Trophoblast cell (in vitro differentiated cells and primary cell): ENCODE results near the gene CLCN7.
A peak's percentile ranks its signal among the peaks of the same experiment; 100 is the strongest.

Source experiments
- DNase-seq, 2 donors: peaks; one replicate each; pipeline ENCODE4 v3.0.0-alpha.2; 2016
- H2AFZ ChIP-seq: 2 replicates; pipeline ENCODE4 v1.6.1; 2013; ENCODE audit warnings: low read length, moderate library complexity, mild to moderate bottlenecking; ENCODE audit not compliant: insufficient read depth, poor library complexity
- H2AK5ac ChIP-seq: 2 replicates; pipeline ENCODE4 v1.6.1; 2013; ENCODE audit warnings: mild to moderate bottlenecking, low read length
- H2BK120ac ChIP-seq: 2 replicates; pipeline ENCODE4 v1.6.1; 2013; ENCODE audit warnings: low read length, mild to moderate bottlenecking, moderate library complexity; ENCODE audit not compliant: insufficient read depth, poor library complexity
- H2BK12ac ChIP-seq: 2 replicates; pipeline ENCODE4 v1.6.1; 2013; ENCODE audit warnings: mild to moderate bottlenecking, low read length, moderate library complexity
- H2BK5ac ChIP-seq: 2 replicates; pipeline ENCODE4 v1.6.1; 2013; ENCODE audit warnings: low read length, low read depth, moderate library complexity, mild to moderate bottlenecking; ENCODE audit not compliant: poor library complexity
- H3K14ac ChIP-seq: 2 replicates; pipeline ENCODE4 v1.6.1; 2013; ENCODE audit warnings: mild to moderate bottlenecking, low read length
- H3K18ac ChIP-seq: 2 replicates; pipeline ENCODE4 v1.6.1; 2013; ENCODE audit warnings: mild to moderate bottlenecking, low read length
- H3K23ac ChIP-seq: 2 replicates; pipeline ENCODE4 v1.6.1; 2013; ENCODE audit warnings: low read length
- H3K27ac ChIP-seq: 2 replicates; pipeline ENCODE4 v1.5.1; 2013; ENCODE audit warnings: low read depth, mild to moderate bottlenecking, inconsistent platforms, low read length, moderate library complexity
- H3K27me3 ChIP-seq: 2 replicates; pipeline ENCODE4 v1.6.1; 2013; ENCODE audit warnings: inconsistent platforms, mild to moderate bottlenecking, low read length, moderate library complexity; ENCODE audit not compliant: insufficient read depth
- H3K36me3 ChIP-seq, 2 experiments: 1 replicate in 1 of 2; 2 replicates in 1 of 2; pipeline ENCODE4 v1.6.1; 2013; ENCODE audit warnings: low read length in 2 of 2, mild to moderate bottlenecking in 2 of 2, moderate library complexity in 1 of 2; ENCODE audit not compliant: insufficient read depth in 2 of 2, control insufficient read depth in 1 of 2
- H3K4ac ChIP-seq: 2 replicates; pipeline ENCODE4 v1.6.1; 2013; ENCODE audit warnings: low read depth, mild to moderate bottlenecking, low read length, moderate library complexity
- H3K4me1 ChIP-seq, 2 experiments: 1 replicate in 1 of 2; 2 replicates in 1 of 2; pipeline ENCODE4 v1.6.1; 2013; ENCODE audit warnings: low read length in 2 of 2, mild to moderate bottlenecking in 2 of 2, moderate library complexity in 1 of 2; ENCODE audit not compliant: insufficient read depth in 2 of 2, control insufficient read depth in 1 of 2
- H3K4me2 ChIP-seq: 2 replicates; pipeline ENCODE4 v1.6.1; 2013; ENCODE audit warnings: inconsistent platforms, mild to moderate bottlenecking, low read length, moderate library complexity
- H3K4me3 ChIP-seq: 2 replicates; pipeline ENCODE4 v1.5.1; 2013; ENCODE audit warnings: mild to moderate bottlenecking, low read depth, low read length, inconsistent platforms
- H3K79me1 ChIP-seq: one replicate; pipeline ENCODE4 v1.6.1; 2013; ENCODE audit warnings: low read length
- H3K79me2 ChIP-seq: 2 replicates; pipeline ENCODE4 v1.6.1; 2013; ENCODE audit warnings: low read length, mild to moderate bottlenecking; ENCODE audit not compliant: control insufficient read depth, insufficient read depth, poor library complexity
- H3K9ac ChIP-seq: 2 replicates; pipeline ENCODE4 v1.6.1; 2013; ENCODE audit warnings: mild to moderate bottlenecking, low read length
- H3K9me3 ChIP-seq: 2 replicates; pipeline ENCODE4 v1.6.1; 2013; ENCODE audit warnings: low read depth, mild to moderate bottlenecking, control low read depth, inconsistent platforms, low read length; ENCODE audit not compliant: insufficient read depth
- H4K12ac ChIP-seq: 2 replicates; pipeline ENCODE4 v1.6.1; 2013; ENCODE audit warnings: low read depth, mild to moderate bottlenecking, low read length, moderate library complexity
- H4K8ac ChIP-seq: 2 replicates; pipeline ENCODE4 v1.6.1; 2013; ENCODE audit warnings: low read depth, mild to moderate bottlenecking, low read length, moderate library complexity
- H4K91ac ChIP-seq: one replicate; pipeline ENCODE4 v1.6.1; 2013; ENCODE audit warnings: low read depth, mild to moderate bottlenecking, low read length, moderate library complexity
- WGBS: extraction: QIAGEN DNeasy Blood & Tissue Kit; methylation state at CpG from one replicate; pipeline ENCODE4 v1.1.7; 2013; ENCODE audit warnings: missing lambda C conversion rate; ENCODE audit not compliant: insufficient read length, insufficient coverage; ENCODE audit errors: extremely low coverage; 5-methylcytosine and 5-hydroxymethylcytosine counted together

CLCN7 gene

GRCh38 chr16:1435921-1436697 lies 38.7 kb downstream of the CLCN7 start:
- H2AFZ ChIP-seq = no peak overlapping the region
- no peak overlapping the region for H2BK5ac ChIP-seq
- H3K27me3 ChIP-seq = no peaks in the 10 kb centered on the region
- no CpG with 5 or more reads among the region's 32 CpGs for WGBS
- H3K14ac ChIP-seq = no peak overlapping the region
- H4K8ac ChIP-seq = no peak overlapping the region
- no peaks in the 10 kb centered on the region for H3K36me3 ChIP-seq
- no peaks in the 10 kb centered on the region for H3K79me1 ChIP-seq
- no peak overlapping the region for H2BK12ac ChIP-seq
- no peak overlapping the region for H3K4me2 ChIP-seq
- no peak overlapping the region for H3K18ac ChIP-seq
- no peak overlapping the region for H3K9ac ChIP-seq
- H3K79me2 ChIP-seq = no peaks in the 10 kb centered on the region
- peak overlapping the region; percentile 9 for H4K12ac ChIP-seq
- no peak overlapping the region for H2BK120ac ChIP-seq
- H3K4me1 ChIP-seq = no peaks in the 10 kb centered on the region
- no peak overlapping the region for H3K27ac ChIP-seq
- H3K9me3 ChIP-seq = peaks cover 4% of the 10 kb centered on the region
- no peak overlapping the region for H4K91ac ChIP-seq
- no peak overlapping the region for H3K23ac ChIP-seq
- H3K4ac ChIP-seq = no peak overlapping the region
- no peak overlapping the region for H2AK5ac ChIP-seq
- H3K4me3 ChIP-seq = no peak overlapping the region
- DNase-seq = peak in 1 of 2 donors; percentile 23

GRCh38 chr16:1434644-1435592 lies 39.9 kb downstream of the CLCN7 start:
- Histone ChIP-seq H3K79me2 (no peaks in the 10 kb centered on the region), H4K12ac (peak overlapping the region; percentile 13)

GRCh38 chr16:1433756-1434155 lies 41.1 kb downstream of the CLCN7 start:
- no peak overlapping the region for H3K9ac ChIP-seq
- H2BK12ac ChIP-seq = no peak overlapping the region
- no peak overlapping the region for H3K4me3 ChIP-seq
- no peak overlapping the region for H4K12ac ChIP-seq
- no peaks in the 10 kb centered on the region for H3K4me1 ChIP-seq
- no peaks in the 10 kb centered on the region for H3K36me3 ChIP-seq
- H2AK5ac ChIP-seq = no peak overlapping the region
- no peak overlapping the region for H3K18ac ChIP-seq
- H3K27me3 ChIP-seq = no peaks in the 10 kb centered on the region
- H3K23ac ChIP-seq = no peak overlapping the region
- no peak overlapping the region for H2BK5ac ChIP-seq
- H3K79me1 ChIP-seq = no peaks in the 10 kb centered on the region
- no peak overlapping the region for H3K4ac ChIP-seq
- H3K9me3 ChIP-seq = peaks cover 4% of the 10 kb centered on the region
- H3K27ac ChIP-seq = no peak overlapping the region
- no peak overlapping the region for H2BK120ac ChIP-seq
- no peaks in the 10 kb centered on the region for H3K79me2 ChIP-seq
- H4K8ac ChIP-seq = no peak overlapping the region
- no peak overlapping the region for H3K4me2 ChIP-seq
- no peak overlapping the region for H2AFZ ChIP-seq
- no CpG with 5 or more reads among the region's 22 CpGs for WGBS
- DNase-seq = no peak
- H4K91ac ChIP-seq = no peak overlapping the region
- no peak overlapping the region for H3K14ac ChIP-seq

More at GRCh38 chr16:1434644-1435592, 39.9 kb downstream of the CLCN7 start:
- Histone ChIP-seq H2BK12ac (no peak overlapping the region), H3K27me3 (no peaks in the 10 kb centered on the region), H3K27ac (no peak overlapping the region), H3K4me1 (no peaks in the 10 kb centered on the region), H4K8ac (no peak overlapping the region), H3K4ac (no peak overlapping the region), H2BK120ac (no peak overlapping the region), H3K79me1 (no peaks in the 10 kb centered on the region), H3K36me3 (no peaks in the 10 kb centered on the region), H3K9ac (no peak overlapping the region), H2AFZ (no peak overlapping the region), H3K18ac (no peak overlapping the region), H2AK5ac (no peak overlapping the region), H4K91ac (no peak overlapping the region), H3K4me3 (no peak overlapping the region), H2BK5ac (no peak overlapping the region), H3K14ac (no peak overlapping the region), H3K23ac (no peak overlapping the region), H3K9me3 (peaks cover 4% of the 10 kb centered on the region), H3K4me2 (no peak overlapping the region)
- no CpG with 5 or more reads among the region's 40 CpGs for WGBS
- DNase-seq = no peak

GRCh38 chr16:1433263-1433560 lies 41.6 kb downstream of the CLCN7 start:
- WGBS = no CpG with 5 or more reads among the region's 14 CpGs

More at GRCh38 chr16:1433263-1433560, 41.6 kb downstream of the CLCN7 start:
- no peak overlapping the region for H3K4me3 ChIP-seq
- H4K8ac ChIP-seq = no peak overlapping the region
- H2AFZ ChIP-seq = no peak overlapping the region
- H3K27me3 ChIP-seq = no peaks in the 10 kb centered on the region
- no peaks in the 10 kb centered on the region for H3K79me2 ChIP-seq
- no peak overlapping the region for H3K4ac ChIP-seq
- H3K36me3 ChIP-seq = no peaks in the 10 kb centered on the region
- no peak overlapping the region for H3K4me2 ChIP-seq
- H4K12ac ChIP-seq = no peak overlapping the region
- no peak overlapping the region for H3K9ac ChIP-seq
- H3K14ac ChIP-seq = no peak overlapping the region
- H2BK5ac ChIP-seq = no peak overlapping the region
- H3K18ac ChIP-seq = no peak overlapping the region
- H2AK5ac ChIP-seq = no peak overlapping the region
- H2BK120ac ChIP-seq = no peak overlapping the region
- H3K4me1 ChIP-seq = no peaks in the 10 kb centered on the region
- H3K79me1 ChIP-seq = no peaks in the 10 kb centered on the region
- peaks cover 4% of the 10 kb centered on the region for H3K9me3 ChIP-seq
- no peak overlapping the region for H3K27ac ChIP-seq
- DNase-seq = no peak
- H3K23ac ChIP-seq = no peak overlapping the region
- no peak overlapping the region for H4K91ac ChIP-seq
- H2BK12ac ChIP-seq = no peak overlapping the region
